NT2/D1 (cell line): ENCODE measurements around the gene AQP12A.

Experiments used
- SUZ12 ChIP-seq: IDR thresholded peaks from 2 replicates; pipeline ENCODE4 v1.6.1; 2011; ENCODE audit not compliant: insufficient read length, insufficient read depth; ENCODE audit errors: extremely low read depth
- YY1 ChIP-seq: IDR thresholded peaks from 2 replicates; pipeline ENCODE4 v1.6.1; 2011; ENCODE audit not compliant: insufficient read length, insufficient read depth
- ZNF274 ChIP-seq: IDR thresholded peaks from 2 replicates; pipeline ENCODE4 v1.6.1; 2011; ENCODE audit warnings: mild to moderate bottlenecking, low read depth, low read length

- TF ChIP-seq YY1 (no peak), ZNF274 (no peak), SUZ12 (no peak)
These were observed 35.5 kb upstream of the AQP12A start for GRCh38 chr2:240655931-240656886.
